Stimulated activated naive CD8-positive, alpha-beta T cell treated with anti-CD3 and anti-CD28 coated beads, Interleukin-15, Interleukin-2, amounts not matched to agents 100 U/mL and 50 U/mL, for 24 hours (primary cell): Measurements from ENCODE around the gene NSF.

Experiments used
- ATAC-seq: fragments of 150-1000 bp; cut with Tn5 transposase; one replicate; pipeline ENCODE4 v1.10.0; 2021
- DNase-seq: peaks from one replicate; pipeline ENCODE4 v3.0.0; 2021

The NSF gene

GRCh38 chr17:46802800-46803199 is 212.3 kb downstream of the NSF start:
- ATAC-seq (no peak), DNase-seq (no peak)

GRCh38 chr17:46803544-46803943 is 213.1 kb downstream of the NSF start:
- ATAC-seq (no peak), DNase-seq (no peak)

GRCh38 chr17:46805771-46806170 is 215.3 kb downstream of the NSF start:
- ATAC-seq, result no peak
- no peak for DNase-seq
